B cell (primary cell): ENCODE measurements around the gene TSFM. TPM values are rescaled to one million over a fixed set of nuclear protein-coding genes. Genes with fewer than 3 reads are reported as not detected.

Source experiments
- ATAC-seq: fragments of 200-7000 bp; cut with Tn5 transposase; one replicate; pipeline ENCODE4 v1.10.0; 2021; ENCODE audit warnings: low read depth, mild to moderate bottlenecking, moderate number of reproducible peaks, moderate library complexity
- CTCF ChIA-PET: fragments of 350-600 bp; sonication (Branson Sonifier 250); formaldehyde crosslinking; loops from one replicate; lab custom pipeline; 2021; ENCODE audit warnings: antibody characterized with exemption, inconsistent platforms; lab: Charles Lee
- POLR2A ChIA-PET: fragments of 350-600 bp; sonication (Branson Sonifier 250); formaldehyde crosslinking; loops from one replicate; lab custom pipeline; 2021; ENCODE audit warnings: antibody characterized with exemption; lab: Charles Lee
- DNase-seq: peaks from one replicate; pipeline ENCODE4 v3.0.0; 2013
- H2AFZ ChIP-seq: 2 replicates; pipeline ENCODE4 v1.6.1; 2012; ENCODE audit warnings: mild to moderate bottlenecking, low read depth, low read length; ENCODE audit not compliant: insufficient read depth, poor library complexity, severe bottlenecking
- H3K27ac ChIP-seq, 2 donors: 1 replicate in 1 of 2; 2 replicates in 1 of 2; pipeline ENCODE4 v1.5.1; 2012 to 2013; ENCODE audit warnings: low read length in 2 of 2, mild to moderate bottlenecking in 2 of 2, moderate library complexity in 1 of 2
- H3K27me3 ChIP-seq, 4 experiments: fragments of 200-600 bp in 1 of 4; sonication (generic) in 1 of 4; replicated peaks in 1 of 4; 1 replicate in 2 of 4; 2 replicates in 2 of 4; pipeline versions ENCODE4 v1.6.1 to v1.7.0; 2013 to 2016; ENCODE audit warnings: low read length in 3 of 4, mild to moderate bottlenecking in 2 of 4, mixed read lengths in 1 of 4, moderate library complexity in 1 of 4; ENCODE audit not compliant: insufficient read depth in 4 of 4, control insufficient read depth in 3 of 4; ENCODE audit errors: control extremely low read depth in 1 of 4
- H3K36me3 ChIP-seq, 2 experiments: replicated peaks in 1 of 2; 1 replicate in 1 of 2; 2 replicates in 1 of 2; pipeline versions ENCODE4 v1.6.1 to v1.7.1; 2013; ENCODE audit warnings: low read length in 1 of 2; ENCODE audit not compliant: insufficient read depth in 2 of 2, control insufficient read depth in 1 of 2; ENCODE audit errors: control extremely low read depth in 1 of 2, extremely low read depth in 1 of 2
- H3K4me1 ChIP-seq, 2 donors: fragments of 200-600 bp in 1 of 2; sonication (generic) in 1 of 2; 1 replicate in 1 of 2; 2 replicates in 1 of 2; pipeline versions ENCODE4 v1.5.1 to v1.6.1; 2013 to 2017; ENCODE audit warnings: low read length in 2 of 2; ENCODE audit not compliant: control insufficient read depth in 2 of 2, insufficient read depth in 2 of 2
- H3K4me2 ChIP-seq: replicated peaks from 2 replicates; pipeline ENCODE3; 2012; ENCODE audit warnings: mild to moderate bottlenecking, low read depth, low read length; ENCODE audit not compliant: poor library complexity, severe bottlenecking
- H3K4me3 ChIP-seq, 5 experiments: fragments of 200-600 bp in 1 of 5; sonication (generic) in 1 of 5; 1 replicate in 3 of 5; 2 replicates in 2 of 5; pipeline versions ENCODE4 v1.5.1 to v1.7.0; 2011 to 2016; ENCODE audit warnings: low read length in 4 of 5, mild to moderate bottlenecking in 4 of 5, low read depth in 2 of 5, control low read depth in 1 of 5, moderate library complexity in 1 of 5; ENCODE audit not compliant: insufficient read depth in 1 of 5; ENCODE audit errors: control extremely low read depth in 1 of 5, extremely low read depth in 1 of 5
- H3K79me2 ChIP-seq: fragments of 200-600 bp; sonication (generic); one replicate; pipeline ENCODE4 v1.6.0; 2016; ENCODE audit warnings: low read length; ENCODE audit not compliant: control insufficient read depth, insufficient read depth
- H3K9ac ChIP-seq: fragments of 200-600 bp; sonication (generic); 2 replicates; pipeline ENCODE4 v1.6.1; 2017; ENCODE audit warnings: mild to moderate bottlenecking, low read length, moderate library complexity
- H3K9me3 ChIP-seq, 3 donors: one replicate each; pipeline versions ENCODE4 v1.6.1 to v1.7.1; 2013; ENCODE audit warnings: low read length in 2 of 3; ENCODE audit not compliant: control insufficient read depth in 2 of 3, insufficient read depth in 1 of 3; ENCODE audit errors: control extremely low read depth in 1 of 3
- H4K20me1 ChIP-seq: 2 replicates; pipeline ENCODE4 v1.6.0; 2012; ENCODE audit warnings: mild to moderate bottlenecking, low read length; ENCODE audit not compliant: insufficient read depth, control insufficient read depth, poor library complexity, severe bottlenecking
- H3K27ac Mint-ChIP-seq: one replicate; pipeline ENCODE4 v1.8.0; 2021; ENCODE audit warnings: mixed read lengths
- H3K27me3 Mint-ChIP-seq: one replicate; pipeline ENCODE4 v1.8.0; 2021; ENCODE audit warnings: mixed read lengths
- H3K4me1 Mint-ChIP-seq: one replicate; pipeline ENCODE4 v1.8.0; 2021; ENCODE audit warnings: mixed read lengths
- H3K4me3 Mint-ChIP-seq: one replicate; pipeline ENCODE4 v1.8.0; 2021; ENCODE audit warnings: mixed read lengths
- H3K9me3 Mint-ChIP-seq: one replicate; pipeline ENCODE4 v1.8.0; 2022; ENCODE audit warnings: mixed read lengths; ENCODE audit not compliant: insufficient read depth
- EZH2 ChIP-seq: IDR thresholded peaks from 2 replicates; pipeline ENCODE4 v1.6.1; 2012; ENCODE audit warnings: borderline replicate concordance, low read depth, mild to moderate bottlenecking, moderate library complexity, low read length; ENCODE audit not compliant: insufficient read depth, poor library complexity, severe bottlenecking
- WGBS: methylation state at CpG from one replicate; pipeline ENCODE4 v1.1.5; 2013; ENCODE audit warnings: missing lambda C conversion rate; ENCODE audit not compliant: insufficient coverage; 5-methylcytosine and 5-hydroxymethylcytosine counted together
- intact Hi-C: fragments of 100-400 bp; cut with micrococcal nuclease; formaldehyde crosslinking; loops from one replicate; pipeline ENCODE4 v1.10.0; 2022
- polyA plus RNA-seq: library from polyadenylated mRNA; depleted of rRNA; stranded (reverse); fragments of >200 nt; gene quantifications from 2 replicates; pipeline ENCODE4 v1.2.3, GENCODE V29; 2012
- total RNA-seq, 2 donors: library from RNA; stranded (reverse); fragments of 120-200 nt in 1 of 2; gene quantifications; 1 replicate in 1 of 2; 2 replicates in 1 of 2; pipeline versions ENCODE4 v1.2.3 to v1.2.4, GENCODE V29; 2013 to 2022
- TF ChIP-seq, protein P1 (sequence below): fragments of 200-600 bp; IDR thresholded peaks from one replicate; pipeline ENCODE4 v1.8.0; 2022; ENCODE audit warnings: antibody characterized with exemption, mild to moderate bottlenecking

TSFM gene
- total and polyA plus RNA-seq, 2 donors (not counting 1 experiment from before 2014, with no cell fraction given), result 5.6 to 20.9 TPM

GRCh38 chr12:57844709-57845477 is 62.3 kb downstream of the TSFM start:
- intact Hi-C loops, result loop anchor here (1.0 to 5.0 kb wide), 3 partner anchors 54 to 96 kb away; partner anchors contain the start of genes ATP23 and MARCHF9
- Mint-ChIP-seq H3K27ac (peak overlapping the region; percentile 85), H3K9me3 (no peaks in the 10 kb centered on the region), H3K4me1 (peaks cover 54% of the 10 kb centered on the region), H3K27me3 (no peaks in the 10 kb centered on the region), H3K4me3 (peak overlapping the region; percentile 84)
- Histone ChIP-seq H3K36me3 (peaks cover 0 to 2% of the 10 kb centered on the region in 2 experiments), H3K4me2 (peak overlapping the region; percentile 87), H3K27ac (peak overlapping the region; percentile 75 to 84), H3K9me3 (peaks cover 0 to 4% (median 0%) of the 10 kb centered on the region in 3 donors), H3K4me1 (peaks cover 48 to 56% of the 10 kb centered on the region in 2 donors), H3K4me3 (peak overlapping the region; percentile 58 to 98 (median 93)), H3K27me3 (no peaks in the 10 kb centered on the region), H3K9ac (peak overlapping the region; percentile 94), H2AFZ (peak overlapping the region; percentile 81), H4K20me1 (peaks cover 64% of the 10 kb centered on the region), H3K79me2 (peaks cover 69% of the 10 kb centered on the region)
- TF ChIP-seq, protein P1, sequence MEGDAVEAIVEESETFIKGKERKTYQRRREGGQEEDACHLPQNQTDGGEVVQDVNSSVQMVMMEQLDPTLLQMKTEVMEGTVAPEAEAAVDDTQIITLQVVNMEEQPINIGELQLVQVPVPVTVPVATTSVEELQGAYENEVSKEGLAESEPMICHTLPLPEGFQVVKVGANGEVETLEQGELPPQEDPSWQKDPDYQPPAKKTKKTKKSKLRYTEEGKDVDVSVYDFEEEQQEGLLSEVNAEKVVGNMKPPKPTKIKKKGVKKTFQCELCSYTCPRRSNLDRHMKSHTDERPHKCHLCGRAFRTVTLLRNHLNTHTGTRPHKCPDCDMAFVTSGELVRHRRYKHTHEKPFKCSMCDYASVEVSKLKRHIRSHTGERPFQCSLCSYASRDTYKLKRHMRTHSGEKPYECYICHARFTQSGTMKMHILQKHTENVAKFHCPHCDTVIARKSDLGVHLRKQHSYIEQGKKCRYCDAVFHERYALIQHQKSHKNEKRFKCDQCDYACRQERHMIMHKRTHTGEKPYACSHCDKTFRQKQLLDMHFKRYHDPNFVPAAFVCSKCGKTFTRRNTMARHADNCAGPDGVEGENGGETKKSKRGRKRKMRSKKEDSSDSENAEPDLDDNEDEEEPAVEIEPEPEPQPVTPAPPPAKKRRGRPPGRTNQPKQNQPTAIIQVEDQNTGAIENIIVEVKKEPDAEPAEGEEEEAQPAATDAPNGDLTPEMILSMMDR, result no peak
- no peak for TF ChIP-seq EZH2
- ChIA-PET POLR2A (interaction anchor here (0.5 to 1.5 kb wide), 4 partner anchors 9 to 1759 kb away, joined by 3 to 11 read pairs (median 4); no protein-coding TSS in a partner anchor), CTCF (interaction anchor here (0.6 to 6.1 kb wide), 11 partner anchors 9 to 86 kb away, joined by 3 to 50 read pairs (median 4); no protein-coding TSS in a partner anchor)
- DNase-seq (peak; percentile 52), ATAC-seq (no peak)
- WGBS, result under 1% methylated on average over 34 of the region's 42 CpGs
